ENCODE data around the gene MAPK1. TPM values are rescaled to one million over a fixed set of nuclear protein-coding genes. Genes with fewer than 3 reads are reported as not detected.
"Not testable (repeated sequence)": the region's sequence is repeated elsewhere in the genome, so short reads cannot be mapped to it uniquely, and the experiment has no call there.

Gene MAPK1
- total and polyA plus RNA-seq, 12 donors, result 8.3 to 124 (median 101) TPM

- Histone ChIP-seq H3K27me3 (no peaks in the 10 kb centered on the region), H3K4me3 (no peak overlapping the region), H3K9me3 (no peaks in the 10 kb centered on the region), H3K4me1 (no peaks in the 10 kb centered on the region), H3K36me3 (peaks cover 0 to 10% (median 0%) of the 10 kb centered on the region in 9 donors), H3K27ac (no peak overlapping the region)
- DNase-seq, result no peak
- no peak for ATAC-seq
- 91 to 93% methylated on average over 4 of the region's 4 CpGs for WGBS, 2 donors
- TF ChIP-seq, protein P1, sequence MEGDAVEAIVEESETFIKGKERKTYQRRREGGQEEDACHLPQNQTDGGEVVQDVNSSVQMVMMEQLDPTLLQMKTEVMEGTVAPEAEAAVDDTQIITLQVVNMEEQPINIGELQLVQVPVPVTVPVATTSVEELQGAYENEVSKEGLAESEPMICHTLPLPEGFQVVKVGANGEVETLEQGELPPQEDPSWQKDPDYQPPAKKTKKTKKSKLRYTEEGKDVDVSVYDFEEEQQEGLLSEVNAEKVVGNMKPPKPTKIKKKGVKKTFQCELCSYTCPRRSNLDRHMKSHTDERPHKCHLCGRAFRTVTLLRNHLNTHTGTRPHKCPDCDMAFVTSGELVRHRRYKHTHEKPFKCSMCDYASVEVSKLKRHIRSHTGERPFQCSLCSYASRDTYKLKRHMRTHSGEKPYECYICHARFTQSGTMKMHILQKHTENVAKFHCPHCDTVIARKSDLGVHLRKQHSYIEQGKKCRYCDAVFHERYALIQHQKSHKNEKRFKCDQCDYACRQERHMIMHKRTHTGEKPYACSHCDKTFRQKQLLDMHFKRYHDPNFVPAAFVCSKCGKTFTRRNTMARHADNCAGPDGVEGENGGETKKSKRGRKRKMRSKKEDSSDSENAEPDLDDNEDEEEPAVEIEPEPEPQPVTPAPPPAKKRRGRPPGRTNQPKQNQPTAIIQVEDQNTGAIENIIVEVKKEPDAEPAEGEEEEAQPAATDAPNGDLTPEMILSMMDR (IDR thresholded peaks at IDR 0.05), result no peak
- intact Hi-C loops (cut with DNase I), result loop anchor here in 2 of 10 donors (5.0 to 10.0 kb wide), 2 partner anchors 50 to 78 kb away; no protein-coding TSS in a partner anchor
Observed at GRCh38 chr22:21727159-21727558, 140.3 kb downstream of the MAPK1 start.

DNA sequence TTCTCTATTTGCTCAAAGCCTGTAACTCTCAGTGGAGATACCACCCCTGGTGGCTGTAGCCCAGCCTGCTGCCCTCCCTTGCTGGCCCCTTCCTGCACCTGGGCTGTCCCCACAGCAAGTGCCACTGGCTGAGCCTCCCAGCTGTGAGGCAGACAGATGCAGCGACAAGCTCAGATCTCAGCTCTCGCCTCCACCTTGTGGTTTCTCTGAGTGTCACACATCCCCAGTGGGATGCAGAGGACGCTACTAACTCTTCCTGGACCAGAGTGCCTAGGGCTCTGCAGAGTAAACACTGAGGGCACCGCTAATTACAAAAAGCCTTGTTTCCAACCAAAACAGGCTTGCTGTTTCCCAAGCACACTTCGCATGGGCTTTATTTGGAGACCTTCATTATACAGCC, 140.8 kb downstream of the MAPK1 start:
- intact Hi-C loops (cut with DNase I), result loop anchor here in 2 of 10 donors (5.0 to 10.0 kb wide), 2 partner anchors 51 to 78 kb away; no protein-coding TSS in a partner anchor
- 80 to 90% methylated on average over 5 of the region's 5 CpGs for WGBS, 2 donors

GRCh38 chr22:21725956-21726649, 141.3 kb downstream of the MAPK1 start:
- H3K4me1 ChIP-seq, result no peaks in the 10 kb centered on the region
- intact Hi-C loops (cut with DNase I), result loop anchor here in 2 of 10 donors (5.0 to 10.0 kb wide), 2 partner anchors 51 to 79 kb away; no protein-coding TSS in a partner anchor
- 91 to 94% methylated on average over 19 of the region's 19 CpGs for WGBS, 2 donors
- no peak for DNase-seq
- peaks cover 0 to 10% (median 0%) of the 10 kb centered on the region in 9 donors for H3K36me3 ChIP-seq
- TF ChIP-seq, protein P1 (IDR thresholded peaks at IDR 0.05), result no peak
- H3K27ac ChIP-seq, result no peak overlapping the region
- ATAC-seq, result peak in 1 of 8 donors; percentile 53
- no peak overlapping the region for H3K4me3 ChIP-seq
- no peaks in the 10 kb centered on the region for H3K9me3 ChIP-seq
- no peaks in the 10 kb centered on the region for H3K27me3 ChIP-seq

More for the DNA sequence above, 140.8 kb downstream of the MAPK1 start:
- Histone ChIP-seq H3K4me1 (no peaks in the 10 kb centered on the region), H3K27me3 (no peaks in the 10 kb centered on the region), H3K4me3 (no peak overlapping the region), H3K27ac (no peak overlapping the region), H3K36me3 (peaks cover 0 to 10% (median 0%) of the 10 kb centered on the region in 9 donors), H3K9me3 (no peaks in the 10 kb centered on the region)
- TF ChIP-seq, protein P1 (IDR thresholded peaks at IDR 0.05), result no peak
- ATAC-seq, result peak in 1 of 8 donors; percentile 30
- no peak for DNase-seq

- not testable (repeated sequence) for ATAC-seq, H3K27ac ChIP-seq, H3K36me3 ChIP-seq, DNase-seq, H3K27me3 ChIP-seq, H3K9me3 ChIP-seq, H3K4me3 ChIP-seq, H3K4me1 ChIP-seq
- intact Hi-C loops (cut with DNase I), result loop anchor here in 1 of 10 donors (10.0 kb wide), 1 partner anchor 80 kb away; no protein-coding TSS in a partner anchor
- WGBS, 2 donors, result 98 to 100% methylated on average over 3 of the region's 3 CpGs
Observed at GRCh38 chr22:21724496-21724895, 142.9 kb downstream of the MAPK1 start.

- H3K9me3 ChIP-seq, H3K27me3 ChIP-seq, H3K36me3 ChIP-seq, H3K27ac ChIP-seq, H3K4me1 ChIP-seq, DNase-seq, H3K4me3 ChIP-seq, ATAC-seq: not testable (repeated sequence)
- WGBS, 2 donors, result 96 to 97% methylated on average over 15 of the region's 15 CpGs
- intact Hi-C loops (cut with DNase I), result loop anchor here in 1 of 10 donors (10.0 kb wide), 1 partner anchor 83 kb away; no protein-coding TSS in a partner anchor
Observed at GRCh38 chr22:21721195-21721852, 146.1 kb downstream of the MAPK1 start.

DNA sequence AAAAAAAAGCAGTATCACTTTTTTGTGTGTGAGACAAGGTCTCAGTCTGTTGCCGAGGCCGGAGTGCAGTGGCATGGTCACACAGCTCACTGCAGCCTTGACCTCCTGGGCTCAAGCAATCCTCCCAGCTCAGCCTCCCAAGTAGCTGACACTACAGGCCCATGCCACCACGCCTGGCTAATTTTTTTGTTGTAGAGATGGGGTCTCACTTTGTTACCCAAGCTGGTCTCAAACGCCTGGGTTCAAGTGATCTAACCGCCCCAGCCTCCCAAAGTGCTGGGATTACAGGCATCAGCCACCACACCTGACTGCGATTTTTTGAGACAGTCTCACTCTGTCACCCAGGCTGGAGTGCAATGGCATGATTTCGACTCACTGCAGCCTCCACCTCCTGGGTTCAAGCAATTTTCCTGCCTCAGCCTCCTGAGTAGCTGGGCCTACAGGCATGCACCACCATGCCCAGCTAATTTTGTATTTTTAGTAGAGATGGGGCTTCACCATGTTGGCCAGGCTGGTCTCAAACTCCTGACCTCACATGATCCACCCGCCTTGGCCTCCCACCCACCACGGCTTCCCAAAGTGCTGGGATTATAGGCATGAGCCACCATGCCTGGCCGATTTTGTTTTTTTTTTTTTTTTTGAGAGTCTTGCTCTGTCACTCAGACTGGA, 147.1 kb downstream of the MAPK1 start:
- not testable (repeated sequence) for DNase-seq, H3K4me3 ChIP-seq
- intact Hi-C loops (cut with DNase I), result loop anchor here in 1 of 10 donors (10.0 kb wide), 1 partner anchor 84 kb away; no protein-coding TSS in a partner anchor

More for the DNA sequence above, 147.1 kb downstream of the MAPK1 start:
- WGBS, 2 donors, result 96 to 98% methylated on average over 10 of the region's 10 CpGs
- not testable (repeated sequence) for H3K27ac ChIP-seq, ATAC-seq, H3K36me3 ChIP-seq, H3K4me1 ChIP-seq, H3K27me3 ChIP-seq, H3K9me3 ChIP-seq

All from heart right ventricle (tissue), 16 donors.